IPS DF 6.9 (cell line): ENCODE results near the gene P4HB.
"Not testable (repeated sequence)": the region's sequence is repeated elsewhere in the genome, so short reads cannot be mapped to it uniquely, and the experiment has no call there.

ENCODE experiments used
- DNase-seq: peaks from one replicate; pipeline ENCODE4 v3.0.0-alpha.2; 2013; ENCODE audit warnings: low read depth, low spot score
- H3K27ac ChIP-seq: one replicate; pipeline ENCODE4 v1.5.1; 2013; ENCODE audit warnings: low read length, control low read depth
- H3K27me3 ChIP-seq: 2 replicates; pipeline ENCODE4 v1.6.1; 2013; ENCODE audit warnings: mild to moderate bottlenecking, low read length; ENCODE audit not compliant: control insufficient read depth, insufficient read depth
- H3K36me3 ChIP-seq: 2 replicates; pipeline ENCODE4 v1.6.1; 2013; ENCODE audit warnings: low read length; ENCODE audit not compliant: control insufficient read depth, insufficient read depth
- H3K4me1 ChIP-seq: 2 replicates; pipeline ENCODE4 v1.6.1; 2013; ENCODE audit warnings: low read length; ENCODE audit not compliant: control insufficient read depth, insufficient read depth
- H3K4me3 ChIP-seq: 2 replicates; pipeline ENCODE4 v1.5.1; 2013; ENCODE audit warnings: mild to moderate bottlenecking, low read length
- H3K9me3 ChIP-seq: 2 replicates; pipeline ENCODE4 v1.6.1; 2013; ENCODE audit warnings: low read length, inconsistent platforms; ENCODE audit not compliant: control insufficient read depth, insufficient read depth
- WGBS: extraction: QIAGEN DNeasy Blood & Tissue Kit; methylation state at CpG from one replicate; pipeline ENCODE4 v1.1.7; 2013; ENCODE audit warnings: mixed read lengths, missing lambda C conversion rate; ENCODE audit not compliant: insufficient read length, insufficient coverage; 5-methylcytosine and 5-hydroxymethylcytosine counted together

P4HB gene

DNA sequence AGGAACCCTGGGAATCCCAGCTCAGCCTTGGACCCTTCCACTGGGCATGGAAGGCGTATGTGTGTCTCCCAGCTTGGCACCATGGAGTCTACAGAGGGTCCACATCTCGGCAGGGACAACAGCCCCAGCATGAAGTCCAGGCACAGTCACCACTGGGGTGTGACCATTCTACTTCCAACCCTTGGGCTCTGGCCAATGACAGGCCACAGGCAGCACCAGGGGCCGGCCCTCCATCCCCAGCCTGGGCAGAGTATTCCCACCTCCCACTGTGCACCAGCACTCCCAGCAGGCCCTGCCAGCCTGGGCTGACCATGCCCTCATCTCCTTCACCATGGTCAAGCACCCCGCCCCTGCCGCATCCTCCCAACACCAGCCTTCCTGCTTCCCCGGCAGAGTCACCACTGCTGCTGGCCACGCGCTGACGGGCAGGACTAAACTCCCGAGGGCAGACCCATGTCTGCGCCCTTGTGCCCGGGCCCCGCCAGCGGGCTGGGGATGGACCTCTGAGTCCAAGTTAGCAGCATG is 15.9 kb downstream of the P4HB start:
- Histone ChIP-seq H3K9me3 (no peaks in the 10 kb centered on the region), H3K36me3 (peaks cover 46% of the 10 kb centered on the region), H3K4me3 (no peak overlapping the region), H3K27ac (no peak overlapping the region), H3K27me3 (no peaks in the 10 kb centered on the region), H3K4me1 (no peaks in the 10 kb centered on the region)
- no CpG with 5 or more reads among the region's 14 CpGs for WGBS
- no peak for DNase-seq

- Histone ChIP-seq H3K9me3 (no peaks in the 10 kb centered on the region), H3K27me3 (no peaks in the 10 kb centered on the region), H3K4me3 (no peak overlapping the region), H3K27ac (no peak overlapping the region), H3K4me1 (no peaks in the 10 kb centered on the region), H3K36me3 (peaks cover 46% of the 10 kb centered on the region)
- WGBS: no CpG with 5 or more reads among the region's 30 CpGs
- no peak for DNase-seq
Measured at GRCh38 chr17:81843713-81844326, 16.5 kb downstream of the P4HB start.

- Histone ChIP-seq H3K4me1 (no peaks in the 10 kb centered on the region), H3K36me3 (peaks cover 46% of the 10 kb centered on the region), H3K4me3 (no peak overlapping the region), H3K27me3 (no peaks in the 10 kb centered on the region), H3K9me3 (no peaks in the 10 kb centered on the region), H3K27ac (no peak overlapping the region)
- WGBS: no CpG with 5 or more reads among the region's 21 CpGs
- DNase-seq: no peak
Measured at GRCh38 chr17:81842725-81843504, 17.4 kb downstream of the P4HB start.

GRCh38 chr17:81842378-81842724 is 18.0 kb downstream of the P4HB start:
- Histone ChIP-seq H3K4me3 (no peak overlapping the region), H3K36me3 (peaks cover 45% of the 10 kb centered on the region), H3K27ac (no peak overlapping the region), H3K9me3 (no peaks in the 10 kb centered on the region), H3K27me3 (no peaks in the 10 kb centered on the region), H3K4me1 (no peaks in the 10 kb centered on the region)
- WGBS: no CpG with 5 or more reads among the region's 11 CpGs
- no peak for DNase-seq

DNA sequence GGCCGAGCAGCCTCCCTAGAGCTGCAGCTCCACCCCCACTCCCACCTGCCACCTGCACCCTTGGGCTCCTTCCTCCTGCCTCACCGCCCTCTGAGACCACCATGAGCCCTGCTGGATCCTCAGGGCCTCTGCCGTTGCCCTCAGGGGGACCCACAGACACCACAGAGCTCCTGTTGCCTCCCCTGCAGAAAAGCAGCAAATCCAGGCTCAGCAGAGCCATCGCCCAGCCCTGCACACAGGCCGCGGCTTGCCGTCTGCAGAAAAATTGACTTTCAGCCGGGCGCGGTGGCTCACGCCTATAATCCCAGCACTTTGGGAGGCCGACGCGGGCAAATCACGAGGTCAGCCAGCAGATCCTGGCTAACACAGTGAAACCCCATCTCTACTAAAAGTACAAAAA is 18.5 kb downstream of the P4HB start:
- Histone ChIP-seq H3K4me3 (no peak overlapping the region), H3K27ac (no peak overlapping the region), H3K27me3 (no peaks in the 10 kb centered on the region), H3K9me3 (no peaks in the 10 kb centered on the region), H3K4me1 (no peaks in the 10 kb centered on the region), H3K36me3 (peaks cover 40% of the 10 kb centered on the region)
- no peak for DNase-seq
- WGBS: no CpG with 5 or more reads among the region's 15 CpGs

GRCh38 chr17:81840826-81841778 is 19.2 kb downstream of the P4HB start:
- no peaks in the 10 kb centered on the region for H3K4me1 ChIP-seq
- DNase-seq: no peak
- H3K27ac ChIP-seq: no peak overlapping the region
- no CpG with 5 or more reads among the region's 40 CpGs for WGBS
- H3K27me3 ChIP-seq: no peaks in the 10 kb centered on the region
- H3K36me3 ChIP-seq: peaks cover 32% of the 10 kb centered on the region
- H3K4me3 ChIP-seq: no peak overlapping the region
- H3K9me3 ChIP-seq: no peaks in the 10 kb centered on the region

DNA sequence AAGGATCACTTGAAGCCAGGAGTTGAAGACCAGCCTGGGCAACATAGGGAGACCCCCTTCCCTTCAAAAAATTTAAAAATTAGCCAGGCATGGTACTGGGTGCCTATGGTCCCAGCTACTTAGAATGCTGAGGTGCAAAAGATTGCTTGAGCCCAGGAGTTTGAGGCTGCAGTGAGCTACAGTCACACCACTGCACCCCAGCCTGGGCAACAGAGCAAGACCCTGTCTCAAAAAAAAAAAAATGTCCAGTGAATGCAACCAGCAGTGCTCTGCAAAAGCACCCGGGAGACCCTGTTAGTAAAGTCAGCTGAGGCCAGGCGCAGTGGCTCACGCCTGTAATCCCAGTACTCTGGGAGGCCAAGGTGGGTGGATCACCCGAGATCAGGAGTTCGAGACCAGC is 20.3 kb downstream of the P4HB start:
- not testable (repeated sequence) for H3K27ac ChIP-seq, H3K4me1 ChIP-seq, DNase-seq, H3K27me3 ChIP-seq, H3K4me3 ChIP-seq, H3K9me3 ChIP-seq
- no CpG with 5 or more reads among the region's 5 CpGs for WGBS
- peaks cover 22% of the 10 kb centered on the region for H3K36me3 ChIP-seq

DNA sequence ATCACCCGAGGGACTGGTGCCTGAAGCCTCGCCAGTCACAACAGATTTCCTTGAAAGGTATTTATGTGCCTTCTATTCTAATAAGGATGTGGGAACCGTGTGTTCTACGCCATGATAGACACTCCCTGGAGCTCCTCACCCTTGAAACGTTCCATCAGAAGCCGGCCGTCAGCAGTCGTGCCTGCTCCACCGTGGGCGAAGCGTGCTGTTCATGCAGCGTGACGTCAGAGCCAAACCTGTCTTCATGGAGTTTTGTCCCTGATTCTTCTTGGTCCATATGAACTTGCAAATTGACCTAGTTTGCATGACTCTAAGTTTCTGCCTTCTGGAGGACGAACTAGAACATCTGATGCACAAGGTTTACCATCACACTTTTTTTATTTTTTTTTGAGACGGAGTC is 21.0 kb downstream of the P4HB start:
- Histone ChIP-seq H3K27me3 (no peaks in the 10 kb centered on the region), H3K4me1 (no peaks in the 10 kb centered on the region), H3K36me3 (peaks cover 14% of the 10 kb centered on the region), H3K4me3 (no peak overlapping the region), H3K9me3 (no peaks in the 10 kb centered on the region), H3K27ac (no peak overlapping the region)
- WGBS: no CpG with 5 or more reads among the region's 15 CpGs
- DNase-seq: no peak

GRCh38 chr17:81838753-81839255 is 21.5 kb downstream of the P4HB start:
- no peak overlapping the region for H3K27ac ChIP-seq
- H3K4me1 ChIP-seq: 0 out of 2 replicates have a peak, but pooled peaks cover under 1% of the 10 kb centered on the region
- no CpG with 5 or more reads among the region's 17 CpGs for WGBS
- DNase-seq: no peak
- H3K36me3 ChIP-seq: peaks cover 10% of the 10 kb centered on the region
- no peaks in the 10 kb centered on the region for H3K9me3 ChIP-seq
- H3K27me3 ChIP-seq: no peaks in the 10 kb centered on the region
- no peak overlapping the region for H3K4me3 ChIP-seq

- Histone ChIP-seq H3K36me3 (no peaks in the 10 kb centered on the region), H3K4me3 (no peak overlapping the region), H3K9me3 (no peaks in the 10 kb centered on the region), H3K27ac (no peak overlapping the region), H3K27me3 (no peaks in the 10 kb centered on the region), H3K4me1 (0 out of 2 replicates have a peak, but pooled peaks cover 3% of the 10 kb centered on the region)
- DNase-seq: no peak
- WGBS: no CpG with 5 or more reads among the region's 9 CpGs
Measured at GRCh38 chr17:81837641-81838040, 22.7 kb downstream of the P4HB start.
